HEK293 (cell line): Measurements from ENCODE around the gene PDE11A.

Experiments used
- CTCF ChIP-seq: fragments of 450-650 bp; formaldehyde crosslinking; IDR thresholded peaks from 2 replicates; pipeline ENCODE4 v1.5.1; 2016; ENCODE audit warnings: missing biosample characterization, missing genetic modification characterization
- KLF1 ChIP-seq: fragments of 450-650 bp; formaldehyde crosslinking; IDR thresholded peaks from 2 replicates; pipeline ENCODE4 v1.5.1; 2016; ENCODE audit warnings: missing biosample characterization, missing genetic modification characterization
- YY1 ChIP-seq: fragments of 450-650 bp; formaldehyde crosslinking; IDR thresholded peaks from 2 replicates; pipeline ENCODE4 v1.5.1; 2018; ENCODE audit warnings: missing biosample characterization, missing genetic modification characterization
- ZBTB21 ChIP-seq: fragments of 450-650 bp; formaldehyde crosslinking; IDR thresholded peaks from 2 replicates; pipeline ENCODE4 v1.5.1; 2017; ENCODE audit warnings: missing biosample characterization, missing genetic modification characterization
- ZNF24 ChIP-seq: fragments of 450-650 bp; formaldehyde crosslinking; IDR thresholded peaks from 2 replicates; pipeline ENCODE4 v1.5.1; 2016; ENCODE audit warnings: missing biosample characterization, missing genetic modification characterization
- ZNF514 ChIP-seq: fragments of 450-650 bp; formaldehyde crosslinking; IDR thresholded peaks from 2 replicates; pipeline ENCODE4 v1.5.1; 2016; ENCODE audit warnings: missing biosample characterization, missing genetic modification characterization
- ZNF654 ChIP-seq: fragments of 450-650 bp; formaldehyde crosslinking; IDR thresholded peaks from 2 replicates; pipeline ENCODE4 v1.5.1; 2016; ENCODE audit warnings: low read depth, missing biosample characterization, missing genetic modification characterization
- TF ChIP-seq, protein P1 (sequence below): sonication (generic); formaldehyde crosslinking; IDR thresholded peaks from 2 replicates; pipeline ENCODE4 v1.8.1; 2022; ENCODE audit warnings: mild to moderate bottlenecking, moderate library complexity, missing genetic modification reagents
- TF ChIP-seq, protein P2 (sequence below): fragments of 450-650 bp; formaldehyde crosslinking; IDR thresholded peaks from 2 replicates; pipeline ENCODE4 v1.5.1; 2016; ENCODE audit warnings: missing biosample characterization, missing genetic modification characterization
- TF ChIP-seq, protein P3 (sequence below): fragments of 450-650 bp; formaldehyde crosslinking; IDR thresholded peaks from 2 replicates; pipeline ENCODE4 v1.5.1; 2016; ENCODE audit warnings: missing biosample characterization, missing genetic modification characterization

- TF ChIP-seq KLF1 (tag by site-specific recombination), result no peak
- no peak for TF ChIP-seq ZNF24 (tag by site-specific recombination)
- no peak for TF ChIP-seq CTCF (tag by site-specific recombination)
- TF ChIP-seq, protein P1, sequence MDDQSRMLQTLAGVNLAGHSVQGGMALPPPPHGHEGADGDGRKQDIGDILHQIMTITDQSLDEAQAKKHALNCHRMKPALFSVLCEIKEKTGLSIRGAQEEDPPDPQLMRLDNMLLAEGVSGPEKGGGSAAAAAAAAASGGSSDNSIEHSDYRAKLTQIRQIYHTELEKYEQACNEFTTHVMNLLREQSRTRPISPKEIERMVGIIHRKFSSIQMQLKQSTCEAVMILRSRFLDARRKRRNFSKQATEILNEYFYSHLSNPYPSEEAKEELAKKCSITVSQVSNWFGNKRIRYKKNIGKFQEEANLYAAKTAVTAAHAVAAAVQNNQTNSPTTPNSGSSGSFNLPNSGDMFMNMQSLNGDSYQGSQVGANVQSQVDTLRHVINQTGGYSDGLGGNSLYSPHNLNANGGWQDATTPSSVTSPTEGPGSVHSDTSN (CRISPR knock-in tag), result no peak
- TF ChIP-seq, protein P2, sequence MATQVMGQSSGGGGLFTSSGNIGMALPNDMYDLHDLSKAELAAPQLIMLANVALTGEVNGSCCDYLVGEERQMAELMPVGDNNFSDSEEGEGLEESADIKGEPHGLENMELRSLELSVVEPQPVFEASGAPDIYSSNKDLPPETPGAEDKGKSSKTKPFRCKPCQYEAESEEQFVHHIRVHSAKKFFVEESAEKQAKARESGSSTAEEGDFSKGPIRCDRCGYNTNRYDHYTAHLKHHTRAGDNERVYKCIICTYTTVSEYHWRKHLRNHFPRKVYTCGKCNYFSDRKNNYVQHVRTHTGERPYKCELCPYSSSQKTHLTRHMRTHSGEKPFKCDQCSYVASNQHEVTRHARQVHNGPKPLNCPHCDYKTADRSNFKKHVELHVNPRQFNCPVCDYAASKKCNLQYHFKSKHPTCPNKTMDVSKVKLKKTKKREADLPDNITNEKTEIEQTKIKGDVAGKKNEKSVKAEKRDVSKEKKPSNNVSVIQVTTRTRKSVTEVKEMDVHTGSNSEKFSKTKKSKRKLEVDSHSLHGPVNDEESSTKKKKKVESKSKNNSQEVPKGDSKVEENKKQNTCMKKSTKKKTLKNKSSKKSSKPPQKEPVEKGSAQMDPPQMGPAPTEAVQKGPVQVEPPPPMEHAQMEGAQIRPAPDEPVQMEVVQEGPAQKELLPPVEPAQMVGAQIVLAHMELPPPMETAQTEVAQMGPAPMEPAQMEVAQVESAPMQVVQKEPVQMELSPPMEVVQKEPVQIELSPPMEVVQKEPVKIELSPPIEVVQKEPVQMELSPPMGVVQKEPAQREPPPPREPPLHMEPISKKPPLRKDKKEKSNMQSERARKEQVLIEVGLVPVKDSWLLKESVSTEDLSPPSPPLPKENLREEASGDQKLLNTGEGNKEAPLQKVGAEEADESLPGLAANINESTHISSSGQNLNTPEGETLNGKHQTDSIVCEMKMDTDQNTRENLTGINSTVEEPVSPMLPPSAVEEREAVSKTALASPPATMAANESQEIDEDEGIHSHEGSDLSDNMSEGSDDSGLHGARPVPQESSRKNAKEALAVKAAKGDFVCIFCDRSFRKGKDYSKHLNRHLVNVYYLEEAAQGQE (tag by site-specific recombination), result no peak
- TF ChIP-seq YY1 (tag by site-specific recombination), result no peak
- no peak for TF ChIP-seq ZBTB21 (tag by site-specific recombination)
- TF ChIP-seq ZNF514 (tag by site-specific recombination), result no peak
- TF ChIP-seq, protein P3, sequence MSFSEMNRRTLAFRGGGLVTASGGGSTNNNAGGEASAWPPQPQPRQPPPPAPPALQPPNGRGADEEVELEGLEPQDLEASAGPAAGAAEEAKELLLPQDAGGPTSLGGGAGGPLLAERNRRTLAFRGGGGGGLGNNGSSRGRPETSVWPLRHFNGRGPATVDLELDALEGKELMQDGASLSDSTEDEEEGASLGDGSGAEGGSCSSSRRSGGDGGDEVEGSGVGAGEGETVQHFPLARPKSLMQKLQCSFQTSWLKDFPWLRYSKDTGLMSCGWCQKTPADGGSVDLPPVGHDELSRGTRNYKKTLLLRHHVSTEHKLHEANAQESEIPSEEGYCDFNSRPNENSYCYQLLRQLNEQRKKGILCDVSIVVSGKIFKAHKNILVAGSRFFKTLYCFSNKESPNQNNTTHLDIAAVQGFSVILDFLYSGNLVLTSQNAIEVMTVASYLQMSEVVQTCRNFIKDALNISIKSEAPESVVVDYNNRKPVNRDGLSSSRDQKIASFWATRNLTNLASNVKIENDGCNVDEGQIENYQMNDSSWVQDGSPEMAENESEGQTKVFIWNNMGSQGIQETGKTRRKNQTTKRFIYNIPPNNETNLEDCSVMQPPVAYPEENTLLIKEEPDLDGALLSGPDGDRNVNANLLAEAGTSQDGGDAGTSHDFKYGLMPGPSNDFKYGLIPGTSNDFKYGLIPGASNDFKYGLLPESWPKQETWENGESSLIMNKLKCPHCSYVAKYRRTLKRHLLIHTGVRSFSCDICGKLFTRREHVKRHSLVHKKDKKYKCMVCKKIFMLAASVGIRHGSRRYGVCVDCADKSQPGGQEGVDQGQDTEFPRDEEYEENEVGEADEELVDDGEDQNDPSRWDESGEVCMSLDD (tag by site-specific recombination), result no peak
- no peak for TF ChIP-seq ZNF654
Observed at GRCh38 chr2:177675825-177676224, 396.8 kb downstream of the PDE11A start.
